NB4 (cell line): ENCODE data around the gene CRYM.

ENCODE experiments used
- DNase-seq: peaks from one replicate; pipeline ENCODE4 v3.0.0; 2010; ENCODE audit warnings: low read depth
- H3K4me3 ChIP-seq: one replicate; pipeline ENCODE4 v1.5.1; 2011; ENCODE audit warnings: mild to moderate bottlenecking, low read depth, low read length, moderate library complexity
- MYC ChIP-seq: IDR thresholded peaks from 2 replicates; pipeline ENCODE4 v1.6.1; 2011; ENCODE audit warnings: low read depth, low read length
- POLR2A ChIP-seq: IDR thresholded peaks from 2 replicates; pipeline ENCODE4 v1.6.1; 2011; ENCODE audit warnings: mild to moderate bottlenecking; ENCODE audit not compliant: insufficient read length; ENCODE audit errors: extremely low read depth
- TF ChIP-seq, protein P1 (sequence below): IDR thresholded peaks from one replicate; pipeline ENCODE4 v1.5.1; 2012; ENCODE audit warnings: low read depth, low read length
- TF ChIP-seq, protein P2 (sequence below): IDR thresholded peaks from 2 replicates; pipeline ENCODE4 v1.6.1; 2011; ENCODE audit warnings: low read depth, low read length

The CRYM gene

DNA sequence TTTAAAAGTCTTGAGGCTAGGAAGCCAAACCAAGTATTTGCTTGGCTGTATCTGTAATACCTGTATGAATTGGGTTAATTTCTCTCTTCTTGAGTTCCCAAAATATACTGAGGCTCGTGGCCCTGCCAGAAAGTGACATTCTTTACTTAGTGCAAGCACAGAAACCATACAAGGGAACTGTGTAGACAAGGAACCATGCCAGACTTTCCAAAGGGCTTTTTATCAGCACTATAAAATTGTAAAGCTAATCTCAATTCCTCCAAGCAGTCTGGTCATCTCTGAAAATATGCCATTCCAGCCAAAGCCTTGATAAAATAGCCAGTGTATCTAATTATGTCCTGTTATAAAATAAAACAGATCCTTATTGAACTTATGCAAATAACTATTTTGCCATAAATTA, 7.2 kb upstream of the CRYM start:
- H3K4me3 ChIP-seq = no peak overlapping the region
- TF ChIP-seq, protein P1, sequence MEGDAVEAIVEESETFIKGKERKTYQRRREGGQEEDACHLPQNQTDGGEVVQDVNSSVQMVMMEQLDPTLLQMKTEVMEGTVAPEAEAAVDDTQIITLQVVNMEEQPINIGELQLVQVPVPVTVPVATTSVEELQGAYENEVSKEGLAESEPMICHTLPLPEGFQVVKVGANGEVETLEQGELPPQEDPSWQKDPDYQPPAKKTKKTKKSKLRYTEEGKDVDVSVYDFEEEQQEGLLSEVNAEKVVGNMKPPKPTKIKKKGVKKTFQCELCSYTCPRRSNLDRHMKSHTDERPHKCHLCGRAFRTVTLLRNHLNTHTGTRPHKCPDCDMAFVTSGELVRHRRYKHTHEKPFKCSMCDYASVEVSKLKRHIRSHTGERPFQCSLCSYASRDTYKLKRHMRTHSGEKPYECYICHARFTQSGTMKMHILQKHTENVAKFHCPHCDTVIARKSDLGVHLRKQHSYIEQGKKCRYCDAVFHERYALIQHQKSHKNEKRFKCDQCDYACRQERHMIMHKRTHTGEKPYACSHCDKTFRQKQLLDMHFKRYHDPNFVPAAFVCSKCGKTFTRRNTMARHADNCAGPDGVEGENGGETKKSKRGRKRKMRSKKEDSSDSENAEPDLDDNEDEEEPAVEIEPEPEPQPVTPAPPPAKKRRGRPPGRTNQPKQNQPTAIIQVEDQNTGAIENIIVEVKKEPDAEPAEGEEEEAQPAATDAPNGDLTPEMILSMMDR = no peak
- TF ChIP-seq MYC (no peak), POLR2A (no peak)
- TF ChIP-seq, protein P2, sequence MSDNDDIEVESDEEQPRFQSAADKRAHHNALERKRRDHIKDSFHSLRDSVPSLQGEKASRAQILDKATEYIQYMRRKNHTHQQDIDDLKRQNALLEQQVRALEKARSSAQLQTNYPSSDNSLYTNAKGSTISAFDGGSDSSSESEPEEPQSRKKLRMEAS = no peak
- DNase-seq = no peak

DNA sequence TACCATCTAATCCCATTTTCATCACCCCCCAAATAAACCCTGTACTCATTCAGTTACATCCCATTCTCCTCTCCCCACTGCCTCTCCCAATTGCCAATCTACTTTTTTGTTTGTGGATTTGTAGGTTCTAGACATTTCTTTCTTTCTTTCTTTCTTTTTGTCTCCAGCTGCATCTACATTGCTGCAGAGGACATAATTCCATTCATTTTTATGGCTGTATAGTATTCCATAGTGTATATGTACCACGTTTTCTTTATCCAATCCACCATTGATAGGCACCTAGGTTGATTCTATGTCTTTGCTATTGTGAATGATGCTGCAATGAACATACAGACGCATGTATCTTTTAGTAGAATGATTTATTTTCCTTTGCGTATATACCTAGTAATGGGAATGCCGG, 6.3 kb upstream of the CRYM start:
- no peak overlapping the region for H3K4me3 ChIP-seq

DNA sequence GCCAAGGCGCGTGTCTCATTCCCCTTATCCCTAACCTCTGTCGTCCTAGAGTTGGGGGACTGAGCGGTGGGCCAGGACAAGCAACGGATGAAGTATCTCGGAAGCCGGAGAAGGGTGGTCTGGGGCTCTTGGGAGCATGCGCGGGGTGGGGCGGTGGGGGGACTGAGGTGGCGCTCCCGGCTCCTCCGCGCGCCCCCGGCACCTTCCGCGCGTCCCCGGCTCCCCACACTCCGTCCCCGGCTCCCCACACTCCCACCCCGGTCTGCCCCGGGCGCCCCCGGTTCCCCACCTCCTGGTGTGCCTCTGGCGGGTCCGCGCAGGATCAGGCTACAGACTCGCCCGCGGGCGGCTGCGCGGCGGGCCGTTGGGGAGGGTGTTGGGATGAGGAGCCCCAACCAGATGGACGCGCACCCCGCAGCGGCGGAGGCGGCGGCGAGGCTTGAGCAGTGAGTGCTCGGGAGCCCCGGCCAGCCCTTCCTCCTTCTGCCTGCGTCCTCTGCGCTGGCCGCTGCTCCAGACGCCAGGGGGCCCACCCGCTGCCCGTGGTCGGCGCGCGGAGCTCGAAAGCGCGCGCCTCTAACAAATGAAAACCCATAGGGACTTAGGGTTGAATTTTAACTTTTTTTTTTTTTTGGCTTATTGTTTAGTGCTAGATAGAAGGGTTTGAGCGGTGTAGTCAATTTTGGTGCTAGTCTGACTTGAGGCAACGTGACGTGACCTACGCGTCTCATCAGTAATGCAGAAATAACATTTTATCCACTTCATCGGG, 5.6 kb upstream of the CRYM start:
- no peak overlapping the region for H3K4me3 ChIP-seq
- TF ChIP-seq, protein P1 = no peak
- TF ChIP-seq MYC (no peak), POLR2A (no peak)
- TF ChIP-seq, protein P2 = no peak
- peak; percentile 16 for DNase-seq

More for the DNA sequence above, 6.3 kb upstream of the CRYM start:
- DNase-seq = no peak
- no peak for TF ChIP-seq MYC

DNA sequence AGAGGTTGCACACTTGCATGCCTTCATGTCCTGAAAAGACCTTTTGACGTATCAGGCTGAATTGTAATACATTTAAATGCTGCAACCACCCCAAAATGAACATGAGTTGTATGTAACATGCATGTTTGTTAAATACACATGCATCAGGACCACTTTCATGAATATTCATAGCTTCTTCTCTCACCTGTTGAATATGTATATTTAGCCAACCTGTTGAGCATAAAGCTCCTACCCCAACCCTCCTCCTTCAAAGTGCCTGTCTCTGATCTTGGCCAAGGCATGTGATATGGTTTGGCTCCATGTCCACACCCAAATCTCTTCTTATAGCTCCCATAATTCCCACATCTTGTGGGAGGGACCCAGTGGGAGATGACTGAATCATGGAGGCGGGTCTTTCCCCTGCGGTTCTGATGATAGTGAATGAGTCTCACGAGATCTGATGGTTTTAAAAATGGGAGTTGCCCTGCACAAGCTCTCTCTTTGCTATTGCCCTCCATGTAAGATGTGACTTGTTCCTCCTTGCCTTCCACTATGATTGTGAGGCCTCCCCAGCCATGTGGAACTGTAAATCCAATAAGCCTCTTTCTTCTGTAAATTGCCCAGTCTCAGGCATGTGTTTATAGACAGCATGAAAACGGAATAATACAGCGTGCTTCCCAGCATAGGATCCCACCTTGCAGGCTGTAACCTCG, 3.8 kb upstream of the CRYM start:
- TF ChIP-seq MYC = no peak
- TF ChIP-seq, protein P2 = no peak
- TF ChIP-seq, protein P1 = no peak
- TF ChIP-seq POLR2A = no peak
- DNase-seq = no peak
- H3K4me3 ChIP-seq = no peak overlapping the region

DNA sequence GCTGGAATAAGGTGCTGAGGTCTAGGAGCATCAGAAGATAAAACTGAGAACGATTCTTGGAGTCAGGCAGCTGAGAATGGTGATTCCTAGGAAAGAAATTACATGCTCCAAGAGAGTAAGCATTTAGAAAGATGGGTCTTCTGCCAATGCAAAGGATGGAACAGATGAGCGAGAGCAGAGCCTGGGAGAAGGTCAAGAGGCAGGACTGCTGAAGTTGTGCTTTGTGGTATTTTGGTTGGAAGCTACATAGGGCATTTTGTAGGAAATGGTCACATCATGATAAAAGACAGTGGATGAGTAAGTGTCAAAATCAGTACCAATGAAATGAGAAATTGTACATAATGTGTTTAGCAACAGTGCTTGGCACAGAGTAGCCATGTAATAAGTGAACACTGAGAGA, 1.4 kb upstream of the CRYM start:
- TF ChIP-seq MYC = no peak
- no peak for TF ChIP-seq POLR2A
- TF ChIP-seq, protein P2 = no peak
- TF ChIP-seq, protein P1 = no peak
- no peak overlapping the region for H3K4me3 ChIP-seq
- no peak for DNase-seq

DNA sequence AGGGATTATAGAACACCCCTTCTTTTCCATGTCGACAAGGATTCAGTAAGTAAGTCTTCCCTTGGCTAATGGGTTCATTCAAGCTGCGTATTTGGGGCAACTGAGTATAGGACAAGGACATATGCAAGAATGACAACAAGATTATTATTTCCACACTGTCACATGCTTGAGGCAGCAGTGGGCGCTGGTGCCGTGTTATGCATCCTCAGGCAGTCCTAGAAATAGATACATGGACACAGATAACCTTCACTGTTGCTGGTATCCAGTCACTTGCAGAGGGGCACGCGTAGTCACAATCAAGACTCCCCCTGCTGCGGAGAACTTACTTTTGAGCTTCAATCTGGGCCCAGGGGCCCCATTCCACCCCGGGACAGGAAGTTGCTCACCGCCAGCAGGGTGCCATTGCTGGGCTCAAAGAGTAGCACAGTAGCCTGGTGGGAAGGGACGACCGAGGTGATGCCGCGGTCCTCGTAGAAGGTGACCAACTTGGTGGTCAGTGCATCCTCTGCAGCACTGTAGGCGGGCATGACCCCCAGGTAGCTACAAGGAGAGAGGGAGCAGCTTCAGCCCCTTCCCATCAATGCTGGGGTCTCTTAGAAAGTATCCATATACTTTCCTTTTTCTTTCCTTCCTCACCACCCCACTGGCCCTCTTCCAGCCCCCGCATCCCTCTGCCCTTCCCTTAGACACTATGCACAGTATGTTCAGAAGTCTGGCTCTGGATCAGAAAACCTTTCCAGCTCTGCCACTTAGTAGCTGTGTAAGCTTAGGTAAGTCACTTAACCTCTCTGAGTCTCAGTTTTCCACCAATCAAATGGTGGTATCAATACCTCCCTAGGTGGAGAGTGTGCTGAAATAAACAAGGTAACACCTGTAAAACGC, 804 bp downstream of the CRYM start:
- TF ChIP-seq, protein P1 = no peak
- TF ChIP-seq MYC = no peak
- TF ChIP-seq, protein P2 = no peak
- TF ChIP-seq POLR2A = no peak
- no peak overlapping the region for H3K4me3 ChIP-seq
- no peak for DNase-seq
